Activated T-helper 1 cell treated with anti-CD3 and anti-CD28 coated beads, Interleukin-12 subunit alpha, Interleukin-12 subunit beta, Interleukin-2, Interleukin-4 antibody, amounts not matched to agents 30 ng/mL and 10 ng/mL and 1 ng/mL, durations not matched to agents 14 hours and 24 hours and 36 hours (primary cell): Measurements from ENCODE around the gene HOXD11. TPM values are rescaled to one million over a fixed set of nuclear protein-coding genes. Genes with fewer than 3 reads are reported as not detected.
A peak's percentile ranks its signal among the peaks of the same experiment; 100 is the strongest.

Experiments
- DNase-seq: peaks from one replicate; pipeline ENCODE4 v3.0.0; 2021; ENCODE audit warnings: low spot score
- H3K27ac Mint-ChIP-seq: one replicate; pipeline ENCODE4 v1.8.0; 2021; ENCODE audit warnings: mild to moderate bottlenecking, mixed read lengths
- H3K27me3 Mint-ChIP-seq: one replicate; pipeline ENCODE4 v1.8.0; 2022; ENCODE audit warnings: mild to moderate bottlenecking, moderate library complexity, mixed read lengths; ENCODE audit not compliant: insufficient read depth
- H3K36me3 Mint-ChIP-seq: one replicate; pipeline ENCODE4 v1.8.0; 2021; ENCODE audit warnings: low read depth, mixed read lengths
- H3K4me1 Mint-ChIP-seq: one replicate; pipeline ENCODE4 v1.8.0; 2021; ENCODE audit warnings: low read depth, mixed read lengths
- H3K4me3 Mint-ChIP-seq: one replicate; pipeline ENCODE4 v1.8.0; 2021; ENCODE audit warnings: mild to moderate bottlenecking, moderate library complexity, mixed read lengths
- H3K9me3 Mint-ChIP-seq: one replicate; pipeline ENCODE4 v1.8.0; 2021; ENCODE audit warnings: mixed read lengths
- intact Hi-C: fragments of 100-400 bp; cut with micrococcal nuclease; formaldehyde crosslinking; loops from one replicate; pipeline ENCODE4 v1.15.1; 2024
- total RNA-seq: library from RNA; stranded (reverse); gene quantifications from 2 replicates; pipeline ENCODE4 v1.2.3, GENCODE V29; 2022

HOXD11 gene
- total RNA-seq, 1 donor from 2014 or later: not detected

GRCh38 chr2:176134035-176134434 is 27.0 kb downstream of the HOXD11 start:
- Mint-ChIP-seq H3K4me1 (peaks cover 18% of the 10 kb centered on the region), H3K27ac (no peak overlapping the region), H3K9me3 (no peaks in the 10 kb centered on the region), H3K27me3 (peaks cover 80% of the 10 kb centered on the region), H3K4me3 (no peak overlapping the region), H3K36me3 (peaks cover 2% of the 10 kb centered on the region)
- intact Hi-C loops: loop anchor here (5.0 kb wide), 1 partner anchor 38 kb away; no protein-coding TSS in a partner anchor
- no peak for DNase-seq

GRCh38 chr2:176135035-176135440 is 28.0 kb downstream of the HOXD11 start:
- DNase-seq: no peak
- peaks cover 86% of the 10 kb centered on the region for H3K27me3 Mint-ChIP-seq
- no peak overlapping the region for H3K27ac Mint-ChIP-seq
- peaks cover 2% of the 10 kb centered on the region for H3K36me3 Mint-ChIP-seq
- intact Hi-C loops: loop anchor here (5.0 kb wide), 1 partner anchor 52 kb away; the partner anchor contains the start of gene HOXD1
- H3K4me3 Mint-ChIP-seq: no peak overlapping the region
- no peaks in the 10 kb centered on the region for H3K9me3 Mint-ChIP-seq
- H3K4me1 Mint-ChIP-seq: peaks cover 23% of the 10 kb centered on the region

- Mint-ChIP-seq H3K4me3 (no peak overlapping the region), H3K4me1 (peaks cover 18% of the 10 kb centered on the region), H3K27ac (peak overlapping the region; percentile 12), H3K36me3 (peaks cover 2% of the 10 kb centered on the region), H3K9me3 (no peaks in the 10 kb centered on the region), H3K27me3 (peaks cover 83% of the 10 kb centered on the region)
- no peak for DNase-seq
- intact Hi-C loops: loop anchor here (5.0 kb wide), 1 partner anchor 51 kb away; the partner anchor contains the start of gene HOXD1
Measured at GRCh38 chr2:176136374-176137251, 29.5 kb downstream of the HOXD11 start.

GRCh38 chr2:176137252-176137580 is 30.1 kb downstream of the HOXD11 start:
- Mint-ChIP-seq H3K4me3 (no peak overlapping the region), H3K4me1 (peaks cover 15% of the 10 kb centered on the region), H3K9me3 (no peaks in the 10 kb centered on the region), H3K36me3 (peaks cover 2% of the 10 kb centered on the region), H3K27me3 (peaks cover 80% of the 10 kb centered on the region), H3K27ac (no peak overlapping the region)
- DNase-seq: no peak
- intact Hi-C loops: loop anchor here (5.0 kb wide), 1 partner anchor 50 kb away; the partner anchor contains the start of gene HOXD1

GRCh38 chr2:176137906-176138305 is 30.8 kb downstream of the HOXD11 start:
- H3K36me3 Mint-ChIP-seq: peaks cover 2% of the 10 kb centered on the region
- no peak overlapping the region for H3K27ac Mint-ChIP-seq
- intact Hi-C loops: loop anchor here (5.0 kb wide), 1 partner anchor 49 kb away; the partner anchor contains the start of gene HOXD1
- H3K9me3 Mint-ChIP-seq: no peaks in the 10 kb centered on the region
- DNase-seq: no peak
- H3K4me1 Mint-ChIP-seq: peaks cover 11% of the 10 kb centered on the region
- H3K27me3 Mint-ChIP-seq: peaks cover 76% of the 10 kb centered on the region
- H3K4me3 Mint-ChIP-seq: no peak overlapping the region

- Mint-ChIP-seq H3K27me3 (peaks cover 70% of the 10 kb centered on the region), H3K4me1 (peaks cover 11% of the 10 kb centered on the region), H3K36me3 (peaks cover 2% of the 10 kb centered on the region), H3K27ac (no peak overlapping the region), H3K4me3 (no peak overlapping the region), H3K9me3 (no peaks in the 10 kb centered on the region)
- DNase-seq: no peak
- intact Hi-C loops: loop anchor here (5.0 kb wide), 1 partner anchor 49 kb away; the partner anchor contains the start of gene HOXD1
Measured at GRCh38 chr2:176138526-176138922, 31.4 kb downstream of the HOXD11 start.

GRCh38 chr2:176138923-176139660 is 32.0 kb downstream of the HOXD11 start:
- intact Hi-C loops: loop anchor here (5.0 kb wide), 1 partner anchor 48 kb away; the partner anchor contains the start of gene HOXD1
- Mint-ChIP-seq H3K27me3 (peaks cover 69% of the 10 kb centered on the region), H3K27ac (peak overlapping the region; percentile 65), H3K4me3 (no peak overlapping the region), H3K4me1 (peaks cover 11% of the 10 kb centered on the region), H3K9me3 (no peaks in the 10 kb centered on the region), H3K36me3 (peaks cover 2% of the 10 kb centered on the region)
- no peak for DNase-seq

- intact Hi-C loops: loop anchor here (1.0 to 5.0 kb wide), 7 partner anchors 8 to 1008 kb away; partner anchors contain the start of gene HOXD1
Measured at GRCh38 chr2:176139661-176140512, 32.8 kb downstream of the HOXD11 start.

GRCh38 chr2:176140513-176141317 is 33.6 kb downstream of the HOXD11 start:
- peak; percentile 49 for DNase-seq
- H3K4me1 Mint-ChIP-seq: peaks cover 11% of the 10 kb centered on the region
- no peak overlapping the region for H3K27ac Mint-ChIP-seq
- peaks cover 68% of the 10 kb centered on the region for H3K27me3 Mint-ChIP-seq
- H3K36me3 Mint-ChIP-seq: peaks cover 1% of the 10 kb centered on the region
- intact Hi-C loops: loop anchor here (1.0 kb wide), 6 partner anchors 8 to 1008 kb away; no protein-coding TSS in a partner anchor
- peak overlapping the region; percentile 3 for H3K4me3 Mint-ChIP-seq
- no peaks in the 10 kb centered on the region for H3K9me3 Mint-ChIP-seq

More at GRCh38 chr2:176139661-176140512, 32.8 kb downstream of the HOXD11 start:
- Mint-ChIP-seq H3K4me3 (no peak overlapping the region), H3K27ac (no peak overlapping the region), H3K27me3 (peaks cover 70% of the 10 kb centered on the region), H3K9me3 (no peaks in the 10 kb centered on the region), H3K4me1 (peaks cover 11% of the 10 kb centered on the region), H3K36me3 (peaks cover 2% of the 10 kb centered on the region)
- DNase-seq: no peak

GRCh38 chr2:176142281-176142680 is 35.2 kb downstream of the HOXD11 start:
- no peak overlapping the region for H3K27ac Mint-ChIP-seq
- H3K4me1 Mint-ChIP-seq: peaks cover 11% of the 10 kb centered on the region
- DNase-seq: no peak
- H3K36me3 Mint-ChIP-seq: no peaks in the 10 kb centered on the region
- peaks cover 70% of the 10 kb centered on the region for H3K27me3 Mint-ChIP-seq
- no peaks in the 10 kb centered on the region for H3K9me3 Mint-ChIP-seq
- intact Hi-C loops: no loop called here
- no peak overlapping the region for H3K4me3 Mint-ChIP-seq

GRCh38 chr2:176145085-176145969 is 38.2 kb downstream of the HOXD11 start:
- no peaks in the 10 kb centered on the region for H3K36me3 Mint-ChIP-seq
- H3K4me1 Mint-ChIP-seq: peaks cover 3% of the 10 kb centered on the region

More at GRCh38 chr2:176145085-176145969, 38.2 kb downstream of the HOXD11 start:
- Mint-ChIP-seq H3K27ac (no peak overlapping the region), H3K4me3 (no peak overlapping the region), H3K9me3 (no peaks in the 10 kb centered on the region), H3K27me3 (peaks cover 72% of the 10 kb centered on the region)
- intact Hi-C loops: no loop called here
- no peak for DNase-seq
